Measurements from ENCODE around the gene EBF3.

DNA sequence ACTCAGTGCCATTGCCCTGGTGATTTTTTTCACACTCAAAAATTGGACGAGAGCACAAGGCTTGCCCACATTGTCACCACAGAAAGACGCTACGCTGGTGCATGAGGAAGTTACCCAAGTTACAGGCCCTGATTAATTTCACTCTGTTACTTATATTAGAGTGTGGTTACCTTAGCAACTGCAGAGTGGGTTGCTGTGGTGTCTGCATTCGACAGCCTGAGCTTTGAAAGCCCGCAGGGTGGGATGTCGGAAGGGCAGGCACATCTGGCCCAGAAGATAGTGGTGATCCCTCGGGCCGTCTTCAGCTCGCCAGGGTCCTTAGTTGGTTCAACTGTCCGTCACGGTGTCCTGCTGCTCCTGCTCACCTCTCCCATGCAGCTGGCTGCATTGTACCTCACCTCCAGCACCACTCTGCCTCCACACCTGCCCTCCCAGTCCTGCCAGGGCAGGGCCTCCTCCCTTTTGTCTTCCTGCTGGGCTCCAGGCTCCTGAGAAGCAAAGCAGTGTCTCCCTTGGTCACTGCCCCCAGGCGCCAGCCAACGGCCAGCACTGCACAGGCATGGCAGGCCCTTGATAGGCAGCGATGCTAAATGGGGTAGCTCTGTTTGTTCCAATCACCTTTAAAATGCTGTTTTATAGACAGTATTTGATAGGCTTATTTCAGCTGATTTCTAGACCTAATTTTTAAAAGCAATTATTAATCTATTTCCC, 167.2 kb downstream of the EBF3 start:
- TF ChIP-seq, protein P1, sequence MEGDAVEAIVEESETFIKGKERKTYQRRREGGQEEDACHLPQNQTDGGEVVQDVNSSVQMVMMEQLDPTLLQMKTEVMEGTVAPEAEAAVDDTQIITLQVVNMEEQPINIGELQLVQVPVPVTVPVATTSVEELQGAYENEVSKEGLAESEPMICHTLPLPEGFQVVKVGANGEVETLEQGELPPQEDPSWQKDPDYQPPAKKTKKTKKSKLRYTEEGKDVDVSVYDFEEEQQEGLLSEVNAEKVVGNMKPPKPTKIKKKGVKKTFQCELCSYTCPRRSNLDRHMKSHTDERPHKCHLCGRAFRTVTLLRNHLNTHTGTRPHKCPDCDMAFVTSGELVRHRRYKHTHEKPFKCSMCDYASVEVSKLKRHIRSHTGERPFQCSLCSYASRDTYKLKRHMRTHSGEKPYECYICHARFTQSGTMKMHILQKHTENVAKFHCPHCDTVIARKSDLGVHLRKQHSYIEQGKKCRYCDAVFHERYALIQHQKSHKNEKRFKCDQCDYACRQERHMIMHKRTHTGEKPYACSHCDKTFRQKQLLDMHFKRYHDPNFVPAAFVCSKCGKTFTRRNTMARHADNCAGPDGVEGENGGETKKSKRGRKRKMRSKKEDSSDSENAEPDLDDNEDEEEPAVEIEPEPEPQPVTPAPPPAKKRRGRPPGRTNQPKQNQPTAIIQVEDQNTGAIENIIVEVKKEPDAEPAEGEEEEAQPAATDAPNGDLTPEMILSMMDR (conservative IDR thresholded peaks at IDR 0.05): no peak
- no peak for TF ChIP-seq EZH2 (IDR thresholded peaks at IDR 0.05; ENCODE audit: low read depth)

Measured in PC-9 (cell line).